Stimulated activated CD4-positive, alpha-beta T cell treated with anti-CD3 and anti-CD28 coated beads, Interleukin-1b, Interleukin-23, amount 100 ng/mL, for 24 hours (primary cell): ENCODE measurements around the gene ZNF839.

ENCODE experiments used
- DNase-seq, 4 experiments: peaks; one replicate each; pipeline ENCODE4 v3.0.0-alpha.2; 2020; ENCODE audit warnings: low read depth in 4 of 4, low spot score in 1 of 4

The ZNF839 gene

DNA sequence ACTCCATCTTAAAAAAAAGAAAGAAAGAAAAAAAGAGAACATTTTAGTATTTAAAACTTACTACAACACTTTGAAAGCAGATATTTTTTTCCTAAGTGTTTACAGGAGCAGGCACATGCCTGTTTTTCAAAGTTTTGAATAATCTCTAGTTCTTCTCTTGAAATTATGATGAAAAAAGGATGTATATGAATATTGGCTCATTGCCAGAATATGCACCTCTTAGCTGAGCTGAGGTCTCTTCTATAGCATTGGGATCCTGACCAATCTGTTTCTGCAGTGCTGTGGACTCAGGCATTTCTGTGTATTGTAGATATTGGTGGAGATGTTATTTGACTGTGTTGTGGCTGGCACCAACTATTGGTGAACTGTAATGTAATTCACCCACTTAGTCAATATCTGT lies 58.1 kb downstream of the ZNF839 start:
- no peak for DNase-seq

GRCh38 chr14:102378830-102379229 lies 59.3 kb downstream of the ZNF839 start:
- DNase-seq = no peak

DNA sequence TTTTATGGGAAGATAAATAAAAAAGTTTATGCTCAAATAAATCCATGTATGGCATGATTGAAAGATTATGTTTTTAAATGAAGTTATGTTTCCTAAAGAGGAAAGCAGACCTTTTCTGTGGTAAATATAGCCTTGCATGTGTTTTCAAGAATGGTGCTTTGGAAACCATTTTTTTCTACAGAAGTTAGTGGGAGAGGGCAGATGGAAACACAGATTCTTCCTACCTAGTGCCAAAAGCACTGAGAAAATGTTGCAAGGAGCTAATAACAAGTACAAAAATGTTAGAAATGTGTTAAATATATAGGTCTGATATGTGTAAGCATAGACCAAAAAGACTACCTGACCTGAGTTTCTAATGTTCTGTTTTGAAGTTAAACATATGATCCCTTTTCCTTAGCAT lies 67.5 kb downstream of the ZNF839 start:
- no peak for DNase-seq

GRCh38 chr14:102389246-102389645 lies 69.7 kb downstream of the ZNF839 start:
- no peak for DNase-seq

DNA sequence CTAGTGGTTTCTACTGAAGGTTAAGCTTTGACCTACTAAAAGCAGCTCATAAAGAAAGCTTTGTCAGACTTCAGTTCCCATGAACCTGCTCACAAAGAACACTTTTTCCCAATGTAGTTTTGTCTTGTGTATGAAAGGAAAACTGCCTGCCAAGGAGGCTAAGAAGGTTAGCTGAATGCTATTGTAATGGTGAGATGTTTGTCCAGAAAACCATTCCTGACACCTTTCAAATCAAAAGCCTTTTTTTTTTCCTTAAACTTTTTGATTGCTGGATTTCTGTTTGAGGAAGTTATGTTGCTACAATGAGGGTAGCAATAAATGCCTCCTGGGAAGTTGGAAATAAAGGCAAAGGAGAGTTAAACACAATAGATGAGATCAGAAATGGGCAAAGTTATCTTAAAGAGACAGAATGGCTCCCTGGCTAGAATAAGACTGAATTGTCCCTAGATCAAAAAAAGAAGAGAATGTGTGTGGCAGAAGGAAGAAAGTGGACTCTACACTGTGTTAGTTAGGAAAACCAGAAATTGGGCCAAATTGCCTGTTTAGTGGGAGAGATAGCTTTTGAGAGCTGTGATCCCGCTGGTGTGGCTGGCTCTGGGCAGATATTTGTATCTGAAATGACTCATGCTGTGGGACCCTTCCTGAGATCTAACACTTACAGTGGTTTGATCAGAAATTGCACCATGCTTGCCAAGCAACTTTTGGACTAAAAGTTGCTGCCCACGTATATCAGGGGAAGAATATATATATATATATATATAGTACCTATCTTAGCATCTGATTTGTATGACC lies 70.7 kb downstream of the ZNF839 start:
- DNase-seq = no peak
